Neuron (in vitro differentiated cells): ENCODE measurements around the gene IL11.
"Not testable (repeated sequence)": the region's sequence is repeated elsewhere in the genome, so short reads cannot be mapped to it uniquely, and the experiment has no call there.

ENCODE experiments used
- H2AFZ ChIP-seq: one replicate; pipeline ENCODE4 v1.6.1; 2013; ENCODE audit warnings: low read depth, mild to moderate bottlenecking, inconsistent platforms, low read length, moderate library complexity
- H3K27me3 ChIP-seq: one replicate; pipeline ENCODE4 v1.6.1; 2013; ENCODE audit warnings: low read length; ENCODE audit not compliant: insufficient read depth
- H3K36me3 ChIP-seq: one replicate; pipeline ENCODE4 v1.6.1; 2013; ENCODE audit warnings: low read length; ENCODE audit not compliant: insufficient read depth
- H3K4me1 ChIP-seq: one replicate; pipeline ENCODE4 v1.6.1; 2013; ENCODE audit warnings: low read length; ENCODE audit not compliant: insufficient read depth
- H3K4me3 ChIP-seq: 2 replicates; pipeline ENCODE4 v1.5.1; 2013; ENCODE audit warnings: mild to moderate bottlenecking, low read length, moderate library complexity
- H3K9me3 ChIP-seq: one replicate; pipeline ENCODE4 v1.6.1; 2013; ENCODE audit warnings: low read length

Gene IL11

GRCh38 chr19:55402509-55402908 is 32.2 kb upstream of the IL11 start:
- Histone ChIP-seq H3K27me3 (no peaks in the 10 kb centered on the region), H3K4me3 (no peak overlapping the region), H3K36me3 (peaks cover 54% of the 10 kb centered on the region), H3K4me1 (peaks cover 18% of the 10 kb centered on the region), H2AFZ (no peak overlapping the region), H3K9me3 (no peaks in the 10 kb centered on the region)

GRCh38 chr19:55401390-55401789 is 31.1 kb upstream of the IL11 start:
- H3K27me3 ChIP-seq, H3K4me3 ChIP-seq, H3K9me3 ChIP-seq, H2AFZ ChIP-seq: not testable (repeated sequence)
- Histone ChIP-seq H3K4me1 (peaks cover 13% of the 10 kb centered on the region), H3K36me3 (peaks cover 49% of the 10 kb centered on the region)

GRCh38 chr19:55400281-55401087 is 30.2 kb upstream of the IL11 start:
- H3K36me3 ChIP-seq: peaks cover 40% of the 10 kb centered on the region
- H2AFZ ChIP-seq: no peak overlapping the region

DNA sequence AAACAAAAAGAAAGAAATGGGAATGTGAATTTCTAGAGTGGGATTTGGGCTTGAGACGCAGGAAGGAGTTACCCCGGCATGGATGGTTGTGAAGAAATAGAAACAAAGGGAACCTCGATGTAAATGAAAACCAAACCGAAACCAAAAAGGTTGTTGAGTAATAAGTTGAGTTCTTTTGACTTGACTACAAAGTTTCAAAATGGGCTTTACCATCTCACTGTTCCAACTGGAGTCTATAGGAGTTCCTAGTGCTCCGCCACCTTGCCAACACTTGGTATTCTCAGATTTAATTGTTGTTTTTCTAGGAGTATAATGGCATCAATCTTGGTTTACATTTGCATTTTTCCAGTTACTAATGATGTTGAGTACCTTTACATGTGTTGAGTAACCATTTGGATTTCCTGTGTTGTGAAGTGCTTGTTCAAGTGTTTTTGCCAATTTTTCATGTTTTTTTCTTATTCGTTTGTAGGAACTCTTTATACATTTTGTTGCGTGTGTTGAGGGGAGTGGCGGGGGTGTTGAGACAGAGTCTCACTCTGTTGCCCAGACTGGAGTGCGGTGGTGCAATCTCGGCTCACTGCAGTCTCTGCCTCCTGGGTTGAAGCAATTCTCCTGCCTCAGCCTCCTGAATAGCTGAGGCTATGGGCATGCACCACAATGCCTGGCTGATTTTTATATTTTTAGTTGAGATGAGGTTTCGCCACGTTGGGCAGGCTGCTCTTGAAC is 28.1 kb upstream of the IL11 start:
- H3K4me1 ChIP-seq: peaks cover 3% of the 10 kb centered on the region
- peaks cover 26% of the 10 kb centered on the region for H3K36me3 ChIP-seq
- no peak overlapping the region for H2AFZ ChIP-seq

More at GRCh38 chr19:55400281-55401087, 30.2 kb upstream of the IL11 start:
- Histone ChIP-seq H3K4me1 (peaks cover 4% of the 10 kb centered on the region), H3K27me3 (no peaks in the 10 kb centered on the region), H3K4me3 (no peak overlapping the region), H3K9me3 (no peaks in the 10 kb centered on the region)

GRCh38 chr19:55392820-55393761 is 22.8 kb upstream of the IL11 start:
- no peak overlapping the region for H2AFZ ChIP-seq
- H3K27me3 ChIP-seq: no peaks in the 10 kb centered on the region
- no peak overlapping the region for H3K4me3 ChIP-seq
- H3K9me3 ChIP-seq: no peaks in the 10 kb centered on the region
- H3K36me3 ChIP-seq: peaks cover 31% of the 10 kb centered on the region
- peaks cover 6% of the 10 kb centered on the region for H3K4me1 ChIP-seq

More for the DNA sequence above, 28.1 kb upstream of the IL11 start:
- Histone ChIP-seq H3K4me3 (no peak overlapping the region), H3K9me3 (no peaks in the 10 kb centered on the region), H3K27me3 (no peaks in the 10 kb centered on the region)

DNA sequence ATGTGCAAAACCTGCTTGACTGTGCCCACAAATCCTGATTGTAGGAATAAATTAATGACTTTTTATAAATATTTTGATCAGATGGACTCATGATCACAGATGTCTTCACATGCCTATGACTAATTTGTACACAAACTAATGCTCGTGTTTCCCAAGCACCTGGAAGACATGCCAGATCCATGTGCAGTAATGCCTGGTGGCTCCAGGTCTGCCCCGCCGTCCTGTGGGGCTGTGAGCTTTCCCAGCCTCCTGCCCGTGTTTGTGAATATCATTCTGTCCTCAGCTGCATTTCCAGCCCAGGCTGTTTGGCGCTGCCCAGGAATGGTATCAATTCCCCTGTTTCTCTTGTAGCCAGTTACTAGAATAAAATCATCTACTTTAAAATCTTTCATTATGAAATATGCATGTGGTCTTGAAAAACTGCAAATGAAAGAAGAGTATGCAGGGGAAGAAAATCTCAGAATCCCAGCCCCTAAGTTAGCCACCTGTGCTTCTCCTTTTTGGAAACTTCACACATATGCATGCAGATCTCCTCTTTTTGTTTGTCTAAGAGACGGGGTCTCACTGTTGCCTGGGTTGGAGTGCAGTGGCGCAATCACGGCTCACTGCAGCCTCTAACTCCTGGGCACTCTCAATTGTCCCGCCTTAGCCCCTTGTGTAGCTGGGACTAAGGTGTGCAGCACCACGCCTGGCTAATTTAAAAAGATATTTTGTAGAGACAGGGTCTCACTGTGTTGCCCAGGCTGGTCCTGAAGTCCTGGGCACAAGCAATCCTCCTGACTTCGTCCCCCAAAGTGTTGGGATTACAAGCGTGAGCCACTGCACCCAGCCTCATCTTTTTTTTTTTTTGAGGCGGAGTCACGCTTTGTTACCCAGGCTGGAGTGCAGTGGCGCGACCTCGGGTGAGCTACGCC is 21.7 kb upstream of the IL11 start:
- no peaks in the 10 kb centered on the region for H3K9me3 ChIP-seq
- no peak overlapping the region for H3K4me3 ChIP-seq
- H3K4me1 ChIP-seq: peaks cover 17% of the 10 kb centered on the region
- no peaks in the 10 kb centered on the region for H3K27me3 ChIP-seq
- peaks cover 42% of the 10 kb centered on the region for H3K36me3 ChIP-seq
- no peak overlapping the region for H2AFZ ChIP-seq

DNA sequence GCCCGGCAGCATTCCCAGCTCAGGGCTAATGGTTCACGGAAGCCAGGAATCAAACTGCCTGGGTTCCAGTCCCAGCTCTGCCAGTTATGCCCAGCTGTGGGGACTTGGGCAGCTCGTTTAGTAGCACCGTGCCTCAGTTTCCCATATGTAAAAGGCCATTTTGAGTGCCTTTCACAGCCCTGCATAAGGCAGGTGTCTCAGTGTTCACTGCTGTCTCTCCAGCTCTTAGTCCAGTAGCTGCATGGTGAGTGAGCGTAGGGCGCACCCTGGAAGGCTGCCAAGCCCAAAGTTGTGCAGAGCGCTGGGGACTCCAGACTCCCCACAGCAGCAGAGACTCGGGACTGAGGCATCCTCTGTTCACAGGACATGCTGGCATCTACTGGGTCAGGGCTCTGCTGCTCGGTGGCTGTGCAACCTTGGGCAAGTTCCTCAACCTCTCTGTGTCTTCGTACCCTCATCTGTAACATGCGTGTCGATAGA is 21.0 kb upstream of the IL11 start:
- no peaks in the 10 kb centered on the region for H3K27me3 ChIP-seq
- no peaks in the 10 kb centered on the region for H3K9me3 ChIP-seq
- H2AFZ ChIP-seq: no peak overlapping the region
- H3K4me3 ChIP-seq: no peak overlapping the region
- H3K4me1 ChIP-seq: peaks cover 23% of the 10 kb centered on the region
- peaks cover 46% of the 10 kb centered on the region for H3K36me3 ChIP-seq

DNA sequence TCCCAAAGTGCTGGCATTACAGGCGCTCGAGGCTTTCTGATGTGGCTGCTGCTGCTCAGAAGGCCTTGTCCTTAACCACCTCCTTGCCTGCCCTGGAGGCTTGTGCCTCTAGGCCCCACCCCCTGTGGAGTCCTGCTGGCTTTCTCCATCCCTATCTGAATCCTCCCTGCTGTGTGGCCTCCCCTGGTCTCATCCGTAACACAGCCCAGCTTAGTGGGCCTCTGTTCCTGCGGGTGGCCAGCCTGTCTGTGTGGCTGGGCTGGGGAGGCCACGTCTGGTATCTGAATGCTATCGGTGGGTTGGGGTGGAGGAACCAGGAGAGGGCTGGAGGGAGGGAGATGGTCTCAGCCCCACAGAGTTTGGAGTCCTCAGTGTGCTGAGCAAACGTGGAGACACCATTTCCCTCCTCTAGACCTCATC is 20.2 kb upstream of the IL11 start:
- H3K36me3 ChIP-seq: peaks cover 46% of the 10 kb centered on the region
- H3K9me3 ChIP-seq: no peaks in the 10 kb centered on the region
- H3K4me1 ChIP-seq: peaks cover 23% of the 10 kb centered on the region
- no peaks in the 10 kb centered on the region for H3K27me3 ChIP-seq
- no peak overlapping the region for H2AFZ ChIP-seq
- H3K4me3 ChIP-seq: no peak overlapping the region

- Histone ChIP-seq H2AFZ (no peak overlapping the region), H3K4me3 (no peak overlapping the region), H3K36me3 (peaks cover 46% of the 10 kb centered on the region), H3K4me1 (peaks cover 28% of the 10 kb centered on the region), H3K9me3 (no peaks in the 10 kb centered on the region), H3K27me3 (no peaks in the 10 kb centered on the region)
Measured at GRCh38 chr19:55389386-55390317, 19.4 kb upstream of the IL11 start.

GRCh38 chr19:55387736-55388497 is 17.7 kb upstream of the IL11 start:
- Histone ChIP-seq H3K4me1 (peaks cover 29% of the 10 kb centered on the region), H3K36me3 (peaks cover 46% of the 10 kb centered on the region), H3K9me3 (no peaks in the 10 kb centered on the region), H2AFZ (no peak overlapping the region), H3K4me3 (peak overlapping the region; percentile 76), H3K27me3 (no peaks in the 10 kb centered on the region)
